Measurements from ENCODE around the gene ALK. TPM values are rescaled to one million over a fixed set of nuclear protein-coding genes. Genes with fewer than 3 reads are reported as not detected.

ALK gene
- total RNA-seq, 4 donors from 2014 or later, result 0.66 TPM; not detected in 3

GRCh38 chr2:29802986-29803385, 118.4 kb downstream of the ALK start:
- WGBS, 2 donors, result 7 to 18% methylated on average over 1 of the region's 1 CpG
- no peak for DNase-seq (ENCODE audit: low spot score in 2 of 2)
- intact Hi-C loops (cut with DNase I; ENCODE audit: low total_unique reads), result no loop called here
- no peak for TF ChIP-seq POLR2A (IDR thresholded peaks at IDR 0.05)
- no peak for TF ChIP-seq CTCF (IDR thresholded peaks at IDR 0.05)
- no peak overlapping the region for H3K4me3 ChIP-seq (ENCODE audit: low read depth, poor library complexity, severe bottlenecking)

GRCh38 chr2:29799628-29800027, 121.8 kb downstream of the ALK start:
- no peak for DNase-seq (ENCODE audit: low spot score in 2 of 2)
- WGBS, 2 donors, result 87 to 92% methylated on average over 3 of the region's 3 CpGs
- no peak overlapping the region for H3K4me3 ChIP-seq (ENCODE audit: low read depth, poor library complexity, severe bottlenecking)
- TF ChIP-seq POLR2A (IDR thresholded peaks at IDR 0.05) (no peak), CTCF (IDR thresholded peaks at IDR 0.05) (no peak)
- intact Hi-C loops (cut with DNase I; ENCODE audit: low total_unique reads), result no loop called here

GRCh38 chr2:29797916-29798315, 123.5 kb downstream of the ALK start:
- H3K4me3 ChIP-seq (ENCODE audit: low read depth, poor library complexity, severe bottlenecking), result no peak overlapping the region
- 59 to 88% methylated on average over 2 to 3 of the region's 3 CpGs for WGBS, 2 donors
- no peak for TF ChIP-seq POLR2A (IDR thresholded peaks at IDR 0.05)
- intact Hi-C loops (cut with DNase I; ENCODE audit: low total_unique reads), result no loop called here
- DNase-seq (ENCODE audit: low spot score in 2 of 2), result no peak

- intact Hi-C loops (cut with DNase I; ENCODE audit: low total_unique reads), result no loop called here
- no peak overlapping the region for H3K4me3 ChIP-seq (ENCODE audit: low read depth, poor library complexity, severe bottlenecking)
- 40 to 61% methylated on average over 4 of the region's 4 CpGs for WGBS, 2 donors
Measured at GRCh38 chr2:29796446-29796845, 124.9 kb downstream of the ALK start.

GRCh38 chr2:29789911-29790485, 131.4 kb downstream of the ALK start:
- intact Hi-C loops (cut with DNase I; ENCODE audit: low total_unique reads), result no loop called here
- H3K4me3 ChIP-seq (ENCODE audit: low read depth, poor library complexity, severe bottlenecking), result no peak overlapping the region
- TF ChIP-seq CTCF (IDR thresholded peaks at IDR 0.05) (no peak), POLR2A (IDR thresholded peaks at IDR 0.05) (no peak)
- no peak for DNase-seq (ENCODE audit: low spot score in 2 of 2)
- 90 to 93% methylated on average over 5 of the region's 5 CpGs for WGBS, 2 donors

More at GRCh38 chr2:29796446-29796845, 124.9 kb downstream of the ALK start:
- DNase-seq (ENCODE audit: low spot score in 2 of 2), result no peak
- no peak for TF ChIP-seq CTCF (IDR thresholded peaks at IDR 0.05)
- no peak for TF ChIP-seq POLR2A (IDR thresholded peaks at IDR 0.05)

GRCh38 chr2:29787473-29788465, 133.6 kb downstream of the ALK start:
- no peak for DNase-seq (ENCODE audit: low spot score in 2 of 2)
- WGBS, 2 donors, result 79% methylated on average over 8 of the region's 8 CpGs
- intact Hi-C loops (cut with DNase I; ENCODE audit: low total_unique reads), result no loop called here
- no peak overlapping the region for H3K4me3 ChIP-seq (ENCODE audit: low read depth, poor library complexity, severe bottlenecking)
- no peak for TF ChIP-seq CTCF (IDR thresholded peaks at IDR 0.05)
- TF ChIP-seq POLR2A (IDR thresholded peaks at IDR 0.05), result no peak
